ENCODE measurements around the gene PGF.

The PGF gene

GRCh38 chr14:74947353-74948227 is 7.8 kb downstream of the PGF start:
- no peak for FAIRE-seq
- TF ChIP-seq POLR2AphosphoS5 (IDR thresholded peaks at IDR 0.05; ENCODE audit: low read depth, low read length): no peak
- no peak for TF ChIP-seq PAX5 (IDR thresholded peaks at IDR 0.05; ENCODE audit: insufficient read depth, low read length, severe bottlenecking)
- DNase-seq (ENCODE audit: insufficient read length, low spot score): no peak

GRCh38 chr14:74946659-74947281 is 8.6 kb downstream of the PGF start:
- no peak for TF ChIP-seq TAF1 (IDR thresholded peaks at IDR 0.05; ENCODE audit: low read depth, low read length)
- no peak for TF ChIP-seq POU2F2 (IDR thresholded peaks at IDR 0.05; ENCODE audit: low read depth, low read length)
- no peak for TF ChIP-seq SPI1 (IDR thresholded peaks at IDR 0.05; ENCODE audit: low read depth, low read length)
- TF ChIP-seq POLR2AphosphoS5 (IDR thresholded peaks at IDR 0.05; ENCODE audit: low read depth, low read length): no peak
- no peak for TF ChIP-seq POLR2A (IDR thresholded peaks at IDR 0.05; ENCODE audit: low read depth, low read length)
- no peak for TF ChIP-seq PAX5 (IDR thresholded peaks at IDR 0.05; ENCODE audit: insufficient read depth, low read length, severe bottlenecking)
- no peak for DNase-seq (ENCODE audit: insufficient read length, low spot score)
- FAIRE-seq: peak; percentile 54

- FAIRE-seq (peak; percentile 91), DNase-seq (ENCODE audit: insufficient read length, low spot score) (peak; percentile 94)
- no peak for TF ChIP-seq SPI1 (IDR thresholded peaks at IDR 0.05; ENCODE audit: low read depth, low read length)
- TF ChIP-seq POLR2A (IDR thresholded peaks at IDR 0.05; ENCODE audit: low read depth, low read length): peak; percentile 57
- peak; percentile 9; the same call in 1 of the 2 replicates for TF ChIP-seq POU2F2 (IDR thresholded peaks at IDR 0.05; ENCODE audit: low read depth, low read length)
Measured at GRCh38 chr14:74945852-74946658, 9.3 kb downstream of the PGF start.

- no peak for FAIRE-seq
- DNase-seq (ENCODE audit: insufficient read length, low spot score): no peak
- TF ChIP-seq SPI1 (IDR thresholded peaks at IDR 0.05; ENCODE audit: low read depth, low read length): no peak
- TF ChIP-seq TAF1 (IDR thresholded peaks at IDR 0.05; ENCODE audit: low read depth, low read length): no peak
- TF ChIP-seq PAX5 (IDR thresholded peaks at IDR 0.05; ENCODE audit: insufficient read depth, low read length, severe bottlenecking): no peak
- TF ChIP-seq POU2F2 (IDR thresholded peaks at IDR 0.05; ENCODE audit: low read depth, low read length): no peak
- TF ChIP-seq POLR2AphosphoS5 (IDR thresholded peaks at IDR 0.05; ENCODE audit: low read depth, low read length): no peak
- no peak for TF ChIP-seq POLR2A (IDR thresholded peaks at IDR 0.05; ENCODE audit: low read depth, low read length)
Measured at GRCh38 chr14:74945261-74945851, 10.0 kb downstream of the PGF start.

- peak; percentile 88 for FAIRE-seq
Measured at GRCh38 chr14:74942608-74943007, 12.8 kb downstream of the PGF start.

GRCh38 chr14:74942181-74942580 is 13.2 kb downstream of the PGF start:
- no peak for FAIRE-seq
- no peak for DNase-seq (ENCODE audit: insufficient read length, low spot score)
- no peak for TF ChIP-seq PAX5 (IDR thresholded peaks at IDR 0.05; ENCODE audit: insufficient read depth, low read length, severe bottlenecking)
- TF ChIP-seq TAF1 (IDR thresholded peaks at IDR 0.05; ENCODE audit: low read depth, low read length): no peak; the same call in 1 of the 2 replicates
- TF ChIP-seq POLR2AphosphoS5 (IDR thresholded peaks at IDR 0.05; ENCODE audit: low read depth, low read length): no peak
- TF ChIP-seq POU2F2 (IDR thresholded peaks at IDR 0.05; ENCODE audit: low read depth, low read length): no peak
- no peak for TF ChIP-seq POLR2A (IDR thresholded peaks at IDR 0.05; ENCODE audit: low read depth, low read length)
- TF ChIP-seq SPI1 (IDR thresholded peaks at IDR 0.05; ENCODE audit: low read depth, low read length): no peak

More at GRCh38 chr14:74942608-74943007, 12.8 kb downstream of the PGF start:
- no peak for TF ChIP-seq POLR2A (IDR thresholded peaks at IDR 0.05; ENCODE audit: low read depth, low read length)
- peak; percentile 7; the same call in 1 of the 2 replicates for TF ChIP-seq TAF1 (IDR thresholded peaks at IDR 0.05; ENCODE audit: low read depth, low read length)
- TF ChIP-seq PAX5 (IDR thresholded peaks at IDR 0.05; ENCODE audit: insufficient read depth, low read length, severe bottlenecking): no peak
- TF ChIP-seq POLR2AphosphoS5 (IDR thresholded peaks at IDR 0.05; ENCODE audit: low read depth, low read length): peak; percentile 57; the same call in 1 of the 2 replicates
- no peak for TF ChIP-seq SPI1 (IDR thresholded peaks at IDR 0.05; ENCODE audit: low read depth, low read length)
- TF ChIP-seq POU2F2 (IDR thresholded peaks at IDR 0.05; ENCODE audit: low read depth, low read length): no peak
- no peak for DNase-seq (ENCODE audit: insufficient read length, low spot score)

GRCh38 chr14:74941676-74942097 is 13.7 kb downstream of the PGF start:
- FAIRE-seq: peak; percentile 89

GRCh38 chr14:74940956-74941565 is 14.3 kb downstream of the PGF start:
- TF ChIP-seq POLR2A (IDR thresholded peaks at IDR 0.05; ENCODE audit: low read depth, low read length): no peak
- DNase-seq (ENCODE audit: insufficient read length, low spot score) (no peak), FAIRE-seq (no peak)

More at GRCh38 chr14:74941676-74942097, 13.7 kb downstream of the PGF start:
- TF ChIP-seq PAX5 (IDR thresholded peaks at IDR 0.05; ENCODE audit: insufficient read depth, low read length, severe bottlenecking) (no peak), POU2F2 (IDR thresholded peaks at IDR 0.05; ENCODE audit: low read depth, low read length) (no peak), POLR2A (IDR thresholded peaks at IDR 0.05; ENCODE audit: low read depth, low read length) (peak; percentile 61)
- DNase-seq (ENCODE audit: insufficient read length, low spot score): no peak
